ENCODE data around the gene NRCAM.

NRCAM gene

DNA sequence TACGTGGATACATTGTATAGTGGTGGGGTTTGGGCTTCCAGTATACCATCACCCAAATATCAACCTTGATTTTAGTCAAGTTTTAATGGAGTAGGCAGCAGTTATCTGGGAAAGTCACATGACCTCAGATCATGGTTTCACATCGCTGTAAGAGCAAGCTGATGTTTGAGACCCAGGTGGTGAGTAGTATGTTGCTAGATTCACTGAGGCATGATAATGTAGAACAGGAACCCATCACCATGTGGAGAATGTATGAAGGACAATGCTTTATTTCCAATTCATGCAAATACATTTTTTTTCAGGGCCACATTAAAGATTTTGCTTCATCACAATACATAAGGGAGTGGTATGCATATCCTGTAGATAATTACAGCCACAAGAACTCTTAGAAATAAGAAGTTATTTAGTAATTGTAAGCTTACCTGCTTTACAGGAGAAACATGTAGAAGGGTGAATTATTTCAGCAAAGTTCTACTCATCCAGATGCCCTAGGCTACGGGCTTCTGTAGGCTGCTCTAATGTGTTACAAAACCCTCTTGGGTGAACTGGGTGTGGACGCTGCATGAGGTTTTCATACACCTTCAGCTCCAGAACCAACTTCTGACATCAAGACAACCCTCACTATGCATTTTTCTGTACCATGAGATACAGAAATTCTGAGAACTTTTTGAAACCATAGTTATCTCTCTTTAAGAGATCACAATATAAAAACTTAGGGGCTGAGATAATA is 298.5 kb downstream of the NRCAM start:
- H3K9me3 Mint-ChIP-seq: no peaks in the 10 kb centered on the region
- H3K27me3 Mint-ChIP-seq: peaks cover 2% of the 10 kb centered on the region

DNA sequence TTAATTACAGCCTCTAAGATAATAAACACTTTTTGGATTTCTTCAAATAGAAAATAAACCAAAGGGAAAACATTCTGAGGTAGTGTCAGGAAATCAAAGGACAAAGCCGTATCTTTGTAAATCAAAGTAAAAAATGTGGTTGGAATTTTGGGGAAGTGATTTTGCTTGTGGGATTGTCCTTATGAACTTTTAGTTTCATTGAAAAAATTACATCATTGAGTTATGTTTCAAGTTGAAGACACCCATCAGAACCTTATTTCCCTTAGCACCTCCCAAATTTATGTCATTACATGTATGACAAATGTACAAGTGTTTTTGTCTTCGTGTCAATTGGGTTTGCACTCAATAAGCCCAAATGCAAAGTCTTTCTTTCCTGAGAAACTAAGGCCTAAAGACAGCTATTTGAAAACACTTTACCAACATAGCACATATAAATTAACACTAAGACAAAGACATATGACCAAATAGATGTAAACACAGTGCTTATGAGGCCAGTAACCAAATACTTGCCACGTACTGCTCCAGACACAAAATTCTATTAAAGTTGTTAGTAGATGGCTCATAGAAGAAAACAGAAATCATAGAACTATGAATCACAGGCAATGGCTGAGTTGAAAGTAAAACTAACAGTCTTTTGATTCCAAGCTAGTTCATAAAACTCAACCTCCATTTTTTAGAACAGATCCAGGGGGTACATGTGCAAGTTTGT is 299.2 kb downstream of the NRCAM start:
- no peak overlapping the region for H3K27ac Mint-ChIP-seq
- H3K27me3 Mint-ChIP-seq: peaks cover 5% of the 10 kb centered on the region
- no peaks in the 10 kb centered on the region for H3K36me3 Mint-ChIP-seq (ENCODE audit: low read depth)
- no peaks in the 10 kb centered on the region for H3K4me1 Mint-ChIP-seq (ENCODE audit: low read depth)
- H3K9me3 Mint-ChIP-seq: no peaks in the 10 kb centered on the region
- H3K4me3 Mint-ChIP-seq: no peak overlapping the region

More for the DNA sequence above, 298.5 kb downstream of the NRCAM start:
- no peak overlapping the region for H3K27ac Mint-ChIP-seq
- H3K36me3 Mint-ChIP-seq (ENCODE audit: low read depth): no peaks in the 10 kb centered on the region
- no peak overlapping the region for H3K4me3 Mint-ChIP-seq
- H3K4me1 Mint-ChIP-seq (ENCODE audit: low read depth): no peaks in the 10 kb centered on the region

DNA sequence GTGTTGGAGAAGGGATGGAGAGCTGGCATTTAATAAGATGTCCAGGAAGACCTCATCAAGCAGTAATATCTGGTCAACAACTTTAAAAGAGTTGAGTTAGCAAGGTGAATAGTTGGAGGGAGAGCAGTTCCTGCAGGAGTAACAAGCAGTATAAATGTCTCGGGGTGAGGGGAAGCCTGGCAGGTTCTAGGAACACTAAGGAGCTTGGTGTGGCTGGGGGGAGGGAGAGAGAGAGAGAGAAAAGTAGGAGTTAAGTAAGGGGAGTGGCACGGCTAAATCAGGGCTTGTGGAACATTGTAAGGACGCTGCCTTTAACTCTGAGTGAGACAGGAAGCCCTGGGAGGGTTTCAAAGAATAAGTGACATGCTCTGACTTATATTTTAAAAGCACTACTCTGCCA is 304.0 kb downstream of the NRCAM start:
- H3K9me3 Mint-ChIP-seq: no peaks in the 10 kb centered on the region
- H3K4me1 Mint-ChIP-seq (ENCODE audit: low read depth): no peaks in the 10 kb centered on the region
- H3K4me3 Mint-ChIP-seq: no peak overlapping the region
- H3K27me3 Mint-ChIP-seq: peaks cover 5% of the 10 kb centered on the region
- H3K27ac Mint-ChIP-seq: no peak overlapping the region
- H3K36me3 Mint-ChIP-seq (ENCODE audit: low read depth): no peaks in the 10 kb centered on the region

DNA sequence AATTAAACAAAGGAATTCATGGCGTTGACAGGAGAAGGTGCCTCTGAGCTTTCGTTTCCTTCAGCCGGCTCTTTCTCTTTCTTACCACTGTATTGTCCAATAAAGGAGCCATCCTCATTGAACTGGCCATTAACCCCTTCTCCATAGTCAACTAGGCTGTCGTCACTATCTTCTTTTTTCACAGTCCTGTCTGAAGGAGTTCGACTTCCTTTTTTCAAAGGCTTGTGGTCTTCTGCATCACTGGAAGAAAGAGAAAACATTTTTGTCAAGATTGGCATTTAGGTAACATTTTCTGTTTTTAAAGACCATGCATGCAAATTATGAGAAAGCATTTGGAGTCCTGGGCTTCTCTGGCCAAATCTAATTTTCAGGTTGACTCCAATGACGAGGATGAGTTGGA is 306.3 kb downstream of the NRCAM start:
- Mint-ChIP-seq H3K4me3 (no peak overlapping the region), H3K4me1 (ENCODE audit: low read depth) (no peaks in the 10 kb centered on the region), H3K27ac (no peak overlapping the region), H3K27me3 (peaks cover 5% of the 10 kb centered on the region), H3K36me3 (ENCODE audit: low read depth) (no peaks in the 10 kb centered on the region), H3K9me3 (no peaks in the 10 kb centered on the region)

DNA sequence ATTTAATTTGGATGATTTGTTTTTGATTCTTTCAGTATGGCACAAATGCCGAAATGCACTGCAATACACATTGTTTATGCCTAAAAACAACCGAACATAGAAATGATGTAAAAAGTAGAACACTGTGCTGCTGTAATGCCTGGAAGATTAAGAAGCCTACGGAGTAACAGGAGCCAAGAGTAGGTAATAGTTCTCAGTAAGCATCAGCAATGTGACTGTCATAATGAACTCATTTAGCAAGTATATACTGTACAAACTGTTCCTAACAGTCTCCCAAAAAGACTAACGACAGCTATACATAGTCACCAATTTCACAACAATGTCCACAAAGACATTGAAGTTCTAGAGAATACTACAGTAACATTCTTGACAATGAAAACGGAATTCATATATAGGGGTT is 307.1 kb downstream of the NRCAM start:
- H3K36me3 Mint-ChIP-seq (ENCODE audit: low read depth): no peaks in the 10 kb centered on the region
- no peak overlapping the region for H3K27ac Mint-ChIP-seq
- peaks cover 5% of the 10 kb centered on the region for H3K27me3 Mint-ChIP-seq
- no peaks in the 10 kb centered on the region for H3K9me3 Mint-ChIP-seq
- no peak overlapping the region for H3K4me3 Mint-ChIP-seq
- no peaks in the 10 kb centered on the region for H3K4me1 Mint-ChIP-seq (ENCODE audit: low read depth)

DNA sequence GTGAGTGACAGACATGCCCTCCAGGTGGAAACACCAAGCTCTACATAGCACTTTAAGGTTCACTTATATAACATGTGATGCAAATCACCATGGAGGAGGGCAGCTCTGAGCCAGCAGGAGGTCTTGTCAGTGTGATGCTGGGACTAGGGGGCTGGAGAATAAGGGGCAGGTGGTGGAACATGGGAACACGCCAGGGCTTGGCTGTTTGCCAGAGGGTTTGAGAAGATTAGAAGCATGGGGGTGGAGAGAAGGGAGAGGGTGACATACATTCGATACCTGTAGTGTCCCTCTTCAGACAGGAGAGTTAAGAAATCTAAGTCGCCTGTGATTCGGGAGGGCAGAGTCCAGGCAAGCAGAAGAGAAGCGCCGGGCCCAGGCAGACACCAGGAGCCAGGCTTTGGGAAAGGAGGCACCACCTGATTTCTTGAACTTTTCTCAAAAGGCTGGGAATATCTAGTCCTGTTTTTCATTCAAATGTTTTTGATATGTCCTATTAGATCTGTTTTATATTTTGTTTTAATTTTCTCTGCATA is 309.1 kb downstream of the NRCAM start:
- Mint-ChIP-seq H3K27me3 (peaks cover 3% of the 10 kb centered on the region), H3K27ac (no peak overlapping the region), H3K36me3 (ENCODE audit: low read depth) (no peaks in the 10 kb centered on the region), H3K9me3 (no peaks in the 10 kb centered on the region), H3K4me1 (ENCODE audit: low read depth) (no peaks in the 10 kb centered on the region), H3K4me3 (no peak overlapping the region)

DNA sequence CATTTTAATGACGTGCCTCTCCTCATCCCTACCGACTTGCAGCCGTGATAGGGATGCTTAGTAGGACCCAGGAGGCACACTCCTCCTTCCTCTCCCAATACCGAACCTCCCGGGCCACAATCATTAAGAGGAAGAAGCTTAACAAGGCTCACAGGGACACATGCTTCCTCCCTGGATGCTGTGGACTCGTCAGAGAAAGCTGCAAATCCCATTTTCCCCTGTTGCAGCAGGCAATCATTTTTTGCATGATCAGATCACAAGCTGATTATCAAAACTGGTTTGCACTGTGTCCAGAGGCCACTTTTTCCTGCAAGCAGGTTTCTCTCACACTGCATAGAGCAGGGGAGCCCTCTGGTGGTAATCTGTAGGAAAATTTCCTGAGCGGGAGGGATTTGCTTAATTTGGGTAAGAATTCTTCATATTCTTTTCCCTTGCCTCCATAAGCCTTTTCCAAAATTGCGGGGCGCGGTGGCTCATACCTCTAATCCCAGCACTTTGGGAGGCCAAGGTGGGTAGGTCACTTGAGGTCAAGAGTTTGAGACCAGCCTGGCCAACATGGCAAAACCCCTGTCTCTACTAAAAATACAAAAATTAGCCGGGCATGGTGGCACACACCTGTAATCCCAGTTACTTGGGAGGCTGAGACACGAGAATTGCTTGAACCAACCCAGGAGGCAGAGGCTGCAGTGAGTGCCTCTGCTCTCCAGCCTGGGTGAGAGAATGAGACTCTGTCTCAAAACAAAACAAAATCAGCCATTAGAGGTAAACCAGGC is 310.0 kb downstream of the NRCAM start:
- peaks cover 3% of the 10 kb centered on the region for H3K27me3 Mint-ChIP-seq
- no peak overlapping the region for H3K4me3 Mint-ChIP-seq
- H3K27ac Mint-ChIP-seq: no peak overlapping the region
- H3K4me1 Mint-ChIP-seq (ENCODE audit: low read depth): no peaks in the 10 kb centered on the region
- H3K9me3 Mint-ChIP-seq: no peaks in the 10 kb centered on the region
- no peaks in the 10 kb centered on the region for H3K36me3 Mint-ChIP-seq (ENCODE audit: low read depth)

DNA sequence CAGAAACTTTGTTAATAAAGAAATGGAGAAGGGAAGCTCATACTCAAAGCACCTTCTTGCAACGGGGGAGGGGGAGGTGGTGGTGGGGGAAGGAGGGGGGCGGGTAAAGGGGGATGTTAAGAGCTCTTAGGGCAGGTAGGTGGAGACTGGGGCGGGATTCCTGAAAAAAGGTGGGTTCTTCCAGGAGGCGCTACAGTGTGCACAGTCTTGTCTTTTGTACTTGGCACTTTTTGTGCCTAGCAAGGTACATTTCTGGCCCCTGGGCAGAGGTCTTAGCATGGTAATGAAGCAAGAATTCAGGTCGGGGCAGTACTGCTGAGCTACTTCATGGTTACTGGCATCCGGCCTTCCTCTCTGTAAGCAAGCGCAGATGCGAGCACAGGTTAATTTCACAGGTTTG is 310.8 kb downstream of the NRCAM start:
- H3K27me3 Mint-ChIP-seq: peaks cover 5% of the 10 kb centered on the region
- no peaks in the 10 kb centered on the region for H3K9me3 Mint-ChIP-seq
- no peak overlapping the region for H3K4me3 Mint-ChIP-seq
- no peak overlapping the region for H3K27ac Mint-ChIP-seq
- no peaks in the 10 kb centered on the region for H3K36me3 Mint-ChIP-seq (ENCODE audit: low read depth)
- H3K4me1 Mint-ChIP-seq (ENCODE audit: low read depth): no peaks in the 10 kb centered on the region

DNA sequence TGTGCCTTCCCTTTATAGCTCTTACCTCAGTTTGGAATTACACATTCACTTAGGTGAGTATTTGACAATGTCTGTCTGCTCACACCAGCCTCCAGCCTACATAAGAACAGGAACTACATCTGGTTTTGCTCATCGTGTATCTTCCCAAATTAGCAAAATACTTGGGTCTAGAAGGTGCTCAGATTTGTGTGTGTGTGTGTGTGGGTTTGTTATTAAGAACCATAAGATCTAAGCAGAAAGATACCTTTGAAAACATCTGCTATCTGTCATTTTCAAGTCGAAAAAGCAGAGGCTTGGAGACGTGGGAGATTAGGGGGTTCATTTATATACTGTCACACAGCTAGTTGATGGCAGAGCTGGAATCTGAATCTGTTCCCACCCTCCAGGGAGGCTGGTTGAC is 311.3 kb downstream of the NRCAM start:
- Mint-ChIP-seq H3K36me3 (ENCODE audit: low read depth) (no peaks in the 10 kb centered on the region), H3K9me3 (no peaks in the 10 kb centered on the region), H3K4me3 (no peak overlapping the region), H3K4me1 (ENCODE audit: low read depth) (no peaks in the 10 kb centered on the region), H3K27me3 (peaks cover 8% of the 10 kb centered on the region), H3K27ac (no peak overlapping the region)

DNA sequence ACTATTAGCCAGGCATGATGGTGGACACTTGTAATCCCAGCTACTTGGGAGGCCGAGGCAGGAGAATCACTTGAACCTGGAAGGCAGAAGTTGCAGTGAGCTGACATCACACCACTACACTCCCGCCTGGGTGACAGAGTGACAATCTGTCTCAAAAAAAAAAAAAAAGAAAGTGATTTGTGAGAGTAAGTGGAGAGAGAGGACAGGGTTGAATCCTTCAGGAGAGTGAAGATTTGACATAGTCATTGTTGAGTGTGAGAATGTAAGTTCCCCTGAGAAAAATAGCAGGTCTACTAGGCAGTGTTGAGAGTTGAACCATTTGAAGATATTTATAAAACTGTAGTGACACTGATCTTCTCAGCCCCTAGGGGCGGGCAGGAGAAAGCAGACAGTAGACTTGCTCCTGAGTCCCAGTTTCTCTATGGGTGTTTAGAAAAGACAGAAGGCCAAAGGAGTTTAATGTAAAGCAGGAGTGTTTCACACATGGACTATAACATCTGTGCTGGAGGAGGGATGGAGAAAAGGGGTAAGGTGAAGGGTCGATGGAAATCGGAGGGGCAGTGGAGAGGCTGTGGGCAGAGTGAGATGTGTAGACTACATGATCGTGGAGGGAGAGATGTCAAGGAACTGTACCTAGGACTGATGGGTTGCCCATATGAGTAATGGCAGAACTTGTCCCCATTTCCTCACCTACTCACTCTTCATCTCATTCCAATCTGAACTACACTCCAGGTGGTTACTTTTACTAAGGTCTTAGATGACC is 312.4 kb downstream of the NRCAM start:
- Mint-ChIP-seq H3K36me3 (ENCODE audit: low read depth) (no peaks in the 10 kb centered on the region), H3K4me1 (ENCODE audit: low read depth) (peaks cover 2% of the 10 kb centered on the region), H3K4me3 (no peak overlapping the region), H3K9me3 (no peaks in the 10 kb centered on the region), H3K27ac (no peak overlapping the region), H3K27me3 (peaks cover 16% of the 10 kb centered on the region)

DNA sequence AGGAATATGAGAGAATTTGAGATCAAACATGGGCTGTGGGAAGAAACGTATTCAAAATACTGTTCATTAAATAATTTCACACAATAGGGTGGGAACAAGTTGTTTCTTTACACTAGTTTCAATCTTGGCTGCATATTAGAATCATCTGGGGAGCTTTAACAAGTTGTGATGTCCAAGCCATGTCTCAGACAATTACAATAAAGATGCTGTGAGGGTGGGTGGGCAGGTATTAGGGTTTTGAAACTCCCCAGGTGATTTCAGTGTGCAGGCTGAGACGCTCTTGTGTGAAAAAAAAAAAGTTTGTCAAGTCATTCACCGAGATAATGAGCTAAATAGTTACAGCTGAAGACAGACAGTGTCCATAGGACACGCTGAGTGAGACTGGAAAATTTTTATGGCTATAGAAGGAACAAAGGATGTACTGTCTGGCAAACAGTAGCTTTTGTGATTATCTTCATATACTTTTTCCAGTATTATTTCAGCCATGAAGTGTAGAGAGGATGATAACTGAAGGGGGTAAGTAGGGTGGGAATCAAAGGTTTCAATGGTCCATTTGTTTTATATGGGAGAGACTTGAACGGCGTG is 313.5 kb downstream of the NRCAM start:
- Mint-ChIP-seq H3K27me3 (peaks cover 16% of the 10 kb centered on the region), H3K9me3 (peaks cover 3% of the 10 kb centered on the region), H3K4me3 (no peak overlapping the region), H3K36me3 (ENCODE audit: low read depth) (peaks cover 1% of the 10 kb centered on the region), H3K27ac (no peak overlapping the region), H3K4me1 (ENCODE audit: low read depth) (peaks cover 13% of the 10 kb centered on the region)

DNA sequence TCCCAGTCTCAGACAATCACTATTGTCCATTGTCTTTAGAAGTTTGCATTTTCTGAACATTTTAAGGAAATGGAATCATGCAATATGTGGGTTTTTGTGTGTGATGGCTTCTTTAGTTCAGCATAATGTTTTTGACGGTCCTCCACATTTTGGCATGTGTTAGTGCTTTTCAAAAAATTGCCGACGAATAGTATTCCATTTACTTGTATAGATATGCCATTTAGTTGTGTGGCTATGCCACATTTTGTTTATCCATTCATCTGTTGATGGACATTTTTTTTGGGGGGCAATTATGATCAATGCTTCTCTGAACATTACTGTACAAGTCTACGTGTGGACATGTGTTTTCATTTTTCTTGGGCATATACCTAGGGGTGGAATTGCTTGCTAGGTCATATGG is 314.1 kb downstream of the NRCAM start:
- H3K4me1 Mint-ChIP-seq (ENCODE audit: low read depth): peaks cover 19% of the 10 kb centered on the region
- peaks cover 16% of the 10 kb centered on the region for H3K27me3 Mint-ChIP-seq
- H3K9me3 Mint-ChIP-seq: peaks cover 7% of the 10 kb centered on the region
- H3K36me3 Mint-ChIP-seq (ENCODE audit: low read depth): peaks cover 6% of the 10 kb centered on the region
- no peak overlapping the region for H3K4me3 Mint-ChIP-seq
- H3K27ac Mint-ChIP-seq: no peak overlapping the region

DNA sequence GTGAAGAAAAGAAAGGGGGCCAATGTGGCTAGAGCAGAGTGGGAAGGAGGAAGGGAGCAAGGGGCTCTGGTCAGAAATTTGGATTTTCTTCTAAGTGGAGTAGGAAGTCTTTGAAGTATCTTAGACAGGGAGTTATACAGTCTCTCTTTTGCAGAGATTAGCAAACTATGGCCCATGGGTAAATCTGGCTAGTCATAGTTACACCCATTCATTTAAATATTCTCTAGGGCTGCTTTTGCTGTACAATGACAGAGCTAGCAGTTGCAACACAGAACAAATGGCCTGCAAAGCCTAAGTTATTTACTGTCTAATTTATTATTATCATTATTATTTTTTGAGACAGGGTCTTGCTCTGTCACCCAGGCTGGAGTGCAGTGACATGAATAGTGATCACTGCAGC is 315.6 kb downstream of the NRCAM start:
- H3K36me3 Mint-ChIP-seq (ENCODE audit: low read depth): peaks cover 6% of the 10 kb centered on the region

DNA sequence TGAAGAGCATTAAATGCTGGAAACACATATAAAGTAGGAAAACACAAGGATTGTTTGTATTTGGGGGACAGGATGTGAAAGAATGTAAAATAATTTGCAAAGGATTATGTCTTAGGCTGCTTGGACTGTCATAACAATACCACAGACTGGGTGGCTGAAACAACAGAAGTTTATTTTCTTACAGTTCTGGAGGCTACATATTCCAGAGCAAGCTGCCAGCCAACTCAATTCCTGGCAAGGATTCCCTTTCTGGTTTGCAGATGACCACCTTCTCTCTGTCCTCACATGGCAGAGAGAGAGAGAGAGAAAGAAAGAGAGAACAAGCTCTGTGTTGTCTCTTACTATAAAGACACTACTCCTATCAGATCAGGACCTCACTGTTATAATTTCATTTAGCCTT is 317.3 kb downstream of the NRCAM start:
- Mint-ChIP-seq H3K27me3 (peaks cover 16% of the 10 kb centered on the region), H3K27ac (no peak overlapping the region), H3K36me3 (ENCODE audit: low read depth) (peaks cover 6% of the 10 kb centered on the region), H3K4me1 (ENCODE audit: low read depth) (peaks cover 49% of the 10 kb centered on the region), H3K9me3 (peaks cover 7% of the 10 kb centered on the region), H3K4me3 (no peak overlapping the region)

More for the DNA sequence above, 315.6 kb downstream of the NRCAM start:
- H3K4me1 Mint-ChIP-seq (ENCODE audit: low read depth): peaks cover 32% of the 10 kb centered on the region
- H3K27me3 Mint-ChIP-seq: peaks cover 16% of the 10 kb centered on the region
- no peak overlapping the region for H3K27ac Mint-ChIP-seq
- H3K9me3 Mint-ChIP-seq: peaks cover 7% of the 10 kb centered on the region
- H3K4me3 Mint-ChIP-seq: no peak overlapping the region

Data from stimulated activated naive CD8-positive, alpha-beta T cell treated with anti-CD3 and anti-CD28 coated beads, Interleukin-15, Interleukin-2, amounts not matched to agents 100 ng/mL and 50 ng/mL, for 24 hours (primary cell).